ENCODE measurements around the gene FSHB.

DNA sequence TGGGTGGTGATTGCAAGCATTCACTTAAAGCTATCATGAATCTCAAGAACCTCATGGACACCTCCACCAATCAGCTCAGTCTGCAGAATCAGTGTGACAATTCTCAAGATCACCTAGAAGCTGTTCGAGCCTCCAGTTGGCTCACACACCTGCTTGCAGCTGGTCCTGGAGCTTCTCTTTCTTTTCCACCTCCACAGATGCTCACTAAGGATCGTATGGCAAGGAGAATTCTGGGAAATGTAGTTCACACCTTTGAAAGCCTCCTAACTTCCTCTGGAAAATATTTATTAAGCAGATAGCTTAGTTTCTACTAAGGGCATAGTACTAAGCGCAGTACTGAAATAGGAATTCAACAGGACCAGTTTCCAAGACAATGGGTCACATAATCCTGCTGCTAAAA is 26.2 kb downstream of the FSHB start:
- TF ChIP-seq, protein P1, sequence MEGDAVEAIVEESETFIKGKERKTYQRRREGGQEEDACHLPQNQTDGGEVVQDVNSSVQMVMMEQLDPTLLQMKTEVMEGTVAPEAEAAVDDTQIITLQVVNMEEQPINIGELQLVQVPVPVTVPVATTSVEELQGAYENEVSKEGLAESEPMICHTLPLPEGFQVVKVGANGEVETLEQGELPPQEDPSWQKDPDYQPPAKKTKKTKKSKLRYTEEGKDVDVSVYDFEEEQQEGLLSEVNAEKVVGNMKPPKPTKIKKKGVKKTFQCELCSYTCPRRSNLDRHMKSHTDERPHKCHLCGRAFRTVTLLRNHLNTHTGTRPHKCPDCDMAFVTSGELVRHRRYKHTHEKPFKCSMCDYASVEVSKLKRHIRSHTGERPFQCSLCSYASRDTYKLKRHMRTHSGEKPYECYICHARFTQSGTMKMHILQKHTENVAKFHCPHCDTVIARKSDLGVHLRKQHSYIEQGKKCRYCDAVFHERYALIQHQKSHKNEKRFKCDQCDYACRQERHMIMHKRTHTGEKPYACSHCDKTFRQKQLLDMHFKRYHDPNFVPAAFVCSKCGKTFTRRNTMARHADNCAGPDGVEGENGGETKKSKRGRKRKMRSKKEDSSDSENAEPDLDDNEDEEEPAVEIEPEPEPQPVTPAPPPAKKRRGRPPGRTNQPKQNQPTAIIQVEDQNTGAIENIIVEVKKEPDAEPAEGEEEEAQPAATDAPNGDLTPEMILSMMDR (IDR thresholded peaks at IDR 0.05), result no peak
- TF ChIP-seq POLR2AphosphoS5 (IDR thresholded peaks at IDR 0.05) (no peak), POLR2A (IDR thresholded peaks at IDR 0.05) (no peak)

Measured in prostate gland (tissue), 2 donors.